Hypothalamus (tissue), 51 donors: Measurements from ENCODE around the gene GMEB1.
"Not testable (repeated sequence)": the region's sequence is repeated elsewhere in the genome, so short reads cannot be mapped to it uniquely, and the experiment has no call there.

ENCODE experiments used
- DNase-seq, 51 donors: peaks; one replicate each; lab custom pipeline; 2025; lab: John Stamatoyannopoulos, UW

GMEB1 gene, protein sequence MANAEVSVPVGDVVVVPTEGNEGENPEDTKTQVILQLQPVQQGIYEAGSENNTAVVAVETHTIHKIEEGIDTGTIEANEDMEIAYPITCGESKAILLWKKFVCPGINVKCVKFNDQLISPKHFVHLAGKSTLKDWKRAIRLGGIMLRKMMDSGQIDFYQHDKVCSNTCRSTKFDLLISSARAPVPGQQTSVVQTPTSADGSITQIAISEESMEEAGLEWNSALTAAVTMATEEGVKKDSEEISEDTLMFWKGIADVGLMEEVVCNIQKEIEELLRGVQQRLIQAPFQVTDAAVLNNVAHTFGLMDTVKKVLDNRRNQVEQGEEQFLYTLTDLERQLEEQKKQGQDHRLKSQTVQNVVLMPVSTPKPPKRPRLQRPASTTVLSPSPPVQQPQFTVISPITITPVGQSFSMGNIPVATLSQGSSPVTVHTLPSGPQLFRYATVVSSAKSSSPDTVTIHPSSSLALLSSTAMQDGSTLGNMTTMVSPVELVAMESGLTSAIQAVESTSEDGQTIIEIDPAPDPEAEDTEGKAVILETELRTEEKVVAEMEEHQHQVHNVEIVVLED

DNA sequence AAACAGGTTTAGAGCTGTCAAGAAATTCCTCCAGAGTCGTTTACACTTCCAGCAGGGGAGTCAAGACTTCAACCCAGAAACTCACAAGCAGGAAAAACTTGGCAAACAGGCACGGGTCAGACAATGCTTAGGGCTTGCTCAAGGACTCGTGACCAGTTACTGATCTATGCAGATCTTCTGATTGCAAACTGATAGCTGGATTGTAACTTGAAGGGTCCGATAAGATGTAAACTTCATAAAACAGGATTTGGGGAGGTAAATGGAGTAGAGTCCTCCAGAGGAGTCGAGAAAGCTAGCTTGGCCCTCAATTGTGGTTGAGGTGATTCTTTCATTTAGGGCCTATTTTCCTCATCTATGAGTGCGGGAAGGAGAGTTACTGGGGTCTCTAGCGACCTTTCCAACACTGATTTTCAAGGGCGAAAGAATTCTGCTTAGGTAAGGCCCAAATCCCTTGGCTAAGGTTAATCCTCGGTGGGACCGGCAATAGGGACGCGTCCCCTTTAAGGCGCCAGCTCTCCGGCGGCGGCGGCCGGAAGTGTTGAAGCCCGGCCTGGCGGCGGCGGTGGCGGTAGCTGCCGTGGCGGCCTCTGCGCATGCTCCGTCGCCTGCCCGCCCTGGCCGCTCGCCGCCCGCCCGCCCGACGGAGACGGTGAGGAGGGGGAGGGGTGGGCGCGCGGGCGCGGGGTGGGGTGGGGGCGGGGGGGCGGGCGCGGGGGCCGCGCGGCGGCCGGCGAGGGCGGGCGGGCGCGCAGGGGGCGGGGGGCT, at the start of gene GMEB1:
GMEB1 (plus strand) TSS at position 594 of the 765 bp plus-strand sequence. CDS start 14,829 bp downstream, outside the sequence.
- DNase-seq = peak in 50 of 51 donors; percentile 22 to 87 (median 72)

DNA sequence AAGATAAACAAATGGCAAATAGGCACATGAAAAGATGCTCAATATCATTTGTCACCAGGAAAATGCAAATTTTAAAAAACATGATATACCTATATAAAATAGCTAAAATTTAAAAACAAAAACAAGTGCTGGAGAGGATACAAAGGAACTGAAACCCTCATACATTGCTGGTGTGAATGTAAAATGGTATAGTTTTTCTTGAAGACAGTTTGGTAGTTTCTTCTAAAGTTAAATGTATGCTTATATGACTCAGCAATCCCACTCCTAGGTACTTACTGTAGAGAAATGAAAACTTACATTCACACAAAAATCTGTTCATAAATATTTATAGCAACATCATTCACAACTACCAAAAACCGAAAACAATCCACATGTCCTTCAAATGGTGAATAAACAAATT, 36.9 kb upstream of the GMEB1 start:
- DNase-seq = no peak

DNA sequence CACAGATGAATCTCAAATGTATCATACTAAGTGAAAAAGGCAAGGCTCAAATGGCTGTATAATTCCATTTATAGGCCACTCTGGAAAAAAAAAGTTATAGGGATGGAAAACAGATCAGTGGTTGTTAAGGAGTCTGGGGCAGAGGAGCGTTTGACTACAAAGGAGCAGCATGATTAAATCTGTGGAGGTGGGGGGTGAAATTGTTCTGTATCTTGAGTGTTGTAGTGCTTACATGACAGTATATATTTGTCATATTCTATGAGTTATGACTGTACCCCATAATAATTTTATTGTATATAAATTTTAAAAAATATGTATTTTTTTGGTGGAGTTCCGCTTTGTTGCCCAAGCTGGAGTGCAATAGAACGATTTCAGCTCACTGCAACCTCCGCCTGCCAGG, 36.0 kb upstream of the GMEB1 start:
- DNase-seq = no peak

DNA sequence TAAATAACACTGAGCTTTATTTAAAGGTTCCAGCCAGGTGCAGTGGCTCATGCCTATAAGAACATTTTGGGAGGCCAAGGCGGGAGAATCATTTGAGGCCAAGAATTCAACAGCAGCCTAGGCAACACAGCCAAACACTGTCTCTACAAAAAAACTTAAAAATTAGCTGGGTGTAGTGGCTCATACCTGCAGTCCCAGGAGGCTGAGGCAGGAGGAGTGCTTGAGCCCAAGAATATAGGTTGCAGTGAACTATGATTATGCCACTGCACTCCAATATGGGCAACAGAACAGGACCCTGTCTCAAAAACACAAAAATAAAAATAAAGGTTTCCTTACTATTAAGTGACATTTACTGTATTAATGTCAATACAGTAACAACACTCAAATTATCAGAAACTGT, 27.8 kb upstream of the GMEB1 start:
- DNase-seq = no peak

DNA sequence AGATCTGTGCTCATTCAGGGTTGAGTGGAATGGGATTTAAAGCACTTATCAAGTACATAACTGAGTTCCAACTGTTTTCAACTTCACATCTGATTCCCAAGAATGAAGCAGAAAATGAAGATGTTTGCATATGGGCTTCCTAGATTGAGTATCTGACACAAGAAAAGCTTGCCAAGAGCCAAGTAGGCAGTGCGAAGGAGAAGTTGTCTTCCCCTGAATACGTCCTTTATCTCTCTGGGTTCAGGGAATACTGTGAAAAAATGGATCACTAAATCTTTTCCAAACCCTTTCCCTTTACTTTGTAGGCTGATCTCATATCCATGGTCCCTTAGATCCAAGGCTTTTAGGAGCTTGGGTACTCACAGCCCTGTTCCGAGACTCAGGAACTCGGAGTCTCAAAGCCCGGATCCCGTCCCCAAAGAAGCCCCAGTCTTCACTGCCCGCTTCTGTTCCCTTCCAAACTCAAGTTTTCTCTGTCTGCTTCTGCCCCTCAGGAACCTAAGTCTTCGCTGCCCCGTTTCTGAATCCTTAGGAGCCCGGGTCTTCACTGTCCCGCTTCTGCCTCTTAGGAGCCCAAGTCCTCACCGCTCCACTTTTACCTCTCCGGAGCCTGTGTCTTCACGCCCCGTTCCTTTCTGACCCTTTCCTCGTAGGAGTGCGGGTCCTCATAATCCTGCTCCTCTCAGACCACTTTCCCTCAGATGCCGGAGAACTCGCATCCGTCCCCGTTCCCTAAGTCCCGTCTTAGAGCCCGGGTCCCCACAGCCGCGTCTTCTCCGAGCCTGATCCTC, 26.3 kb upstream of the GMEB1 start:
- DNase-seq = peak in 2 of 51 donors; percentile 8 to 36

DNA sequence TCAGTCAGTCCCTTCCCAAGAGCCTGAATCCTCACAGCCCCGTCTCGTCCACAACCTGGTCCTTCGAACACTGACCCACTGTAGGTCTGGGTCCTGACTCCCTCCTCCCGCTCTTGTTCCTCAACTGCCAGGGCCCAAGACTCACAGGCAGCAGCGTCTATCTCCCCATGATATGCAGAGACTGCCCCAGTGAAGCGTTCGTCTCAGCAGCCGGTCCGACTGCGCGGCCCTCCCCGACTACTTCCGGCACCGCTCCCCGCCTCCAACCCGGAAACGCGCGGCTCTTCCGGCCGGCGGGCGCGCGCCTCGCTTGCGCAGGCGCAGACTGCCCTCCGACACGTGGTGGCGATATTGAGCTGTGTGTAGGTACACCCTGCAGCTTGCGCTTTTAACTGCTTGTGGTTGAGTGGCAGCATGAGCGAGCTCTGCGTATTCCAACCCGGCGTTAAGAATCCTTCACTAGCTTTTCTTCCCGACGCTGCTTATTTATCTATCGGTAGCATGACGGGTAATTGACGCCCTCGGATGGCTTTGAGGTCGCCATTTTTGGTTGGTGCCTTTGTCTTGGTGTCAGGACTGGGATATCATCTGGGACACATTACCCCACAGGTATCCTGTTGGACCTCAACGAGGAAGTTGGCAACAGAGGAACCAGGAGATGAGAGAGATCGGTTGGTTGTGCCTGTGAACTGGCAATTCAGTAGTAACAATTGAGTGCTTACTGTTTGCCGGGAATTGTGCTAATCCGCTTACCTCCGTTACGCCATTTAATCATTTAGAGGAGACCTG, 25.5 kb upstream of the GMEB1 start, which contains the start of gene TAF12:
TAF12 (minus strand) TSS at position 221 of the 789 bp plus-strand sequence. CDS start 20,986 bp downstream, outside the sequence.
- peak; percentile 41 to 95 (median 86) for DNase-seq

DNA sequence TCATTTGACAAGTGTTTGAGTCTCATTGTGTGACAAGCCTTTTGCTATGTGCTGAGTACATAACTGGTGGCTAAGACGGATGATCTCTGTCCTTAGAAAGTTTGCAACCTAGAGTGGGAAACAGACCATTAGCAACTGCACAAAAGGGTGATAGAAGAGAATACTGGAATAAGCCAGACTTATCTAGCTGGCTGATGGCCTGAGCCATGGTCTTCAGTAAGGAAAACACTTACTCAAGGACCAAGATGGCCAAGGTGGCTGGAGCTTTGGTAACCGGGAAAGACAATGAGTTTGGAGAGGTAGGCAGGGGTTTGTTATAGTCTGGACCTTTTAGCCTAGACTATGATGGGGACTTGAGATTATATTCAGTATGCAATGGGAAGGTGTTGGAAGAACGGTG, 24.1 kb upstream of the GMEB1 start:
- DNase-seq = no peak

DNA sequence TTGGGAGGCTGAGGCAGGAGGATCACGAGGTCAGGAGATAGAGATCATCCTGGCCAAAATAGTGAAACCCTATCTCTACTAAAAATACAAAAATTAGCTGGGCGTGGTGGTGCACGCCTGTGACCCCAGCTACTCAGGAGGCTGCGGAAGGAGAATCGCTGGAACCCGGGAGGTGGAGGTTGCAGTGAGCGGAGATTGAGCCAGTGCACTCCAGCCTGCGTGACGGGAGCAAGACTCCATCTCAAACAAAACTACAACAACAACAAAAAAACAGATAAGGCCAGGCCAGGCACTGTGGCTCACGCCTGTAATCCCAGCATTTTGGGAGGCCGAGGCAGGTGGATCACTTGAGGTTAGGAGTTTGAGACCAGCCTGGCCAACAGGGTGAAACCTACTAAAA, 23.2 kb upstream of the GMEB1 start:
- DNase-seq = not testable (repeated sequence)

DNA sequence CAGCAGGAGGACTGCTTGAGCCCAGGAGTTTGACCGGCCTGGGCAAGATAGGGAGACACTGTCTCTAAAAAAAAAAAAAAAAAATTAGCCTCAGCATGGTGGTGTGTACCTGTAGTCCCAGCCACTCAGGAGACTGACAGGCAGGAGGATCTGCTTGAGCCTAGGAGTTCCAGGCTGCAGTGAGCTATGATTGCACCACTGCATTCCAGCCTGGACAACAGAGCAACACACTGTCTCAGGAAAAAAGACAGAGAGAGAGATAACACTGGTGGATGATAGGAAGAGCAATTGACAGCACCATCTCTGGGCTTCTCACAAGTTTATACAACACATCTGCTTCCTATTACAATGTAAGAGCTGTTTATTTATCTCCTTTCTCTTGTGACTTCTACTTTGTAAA, 22.5 kb upstream of the GMEB1 start:
- no peak for DNase-seq

DNA sequence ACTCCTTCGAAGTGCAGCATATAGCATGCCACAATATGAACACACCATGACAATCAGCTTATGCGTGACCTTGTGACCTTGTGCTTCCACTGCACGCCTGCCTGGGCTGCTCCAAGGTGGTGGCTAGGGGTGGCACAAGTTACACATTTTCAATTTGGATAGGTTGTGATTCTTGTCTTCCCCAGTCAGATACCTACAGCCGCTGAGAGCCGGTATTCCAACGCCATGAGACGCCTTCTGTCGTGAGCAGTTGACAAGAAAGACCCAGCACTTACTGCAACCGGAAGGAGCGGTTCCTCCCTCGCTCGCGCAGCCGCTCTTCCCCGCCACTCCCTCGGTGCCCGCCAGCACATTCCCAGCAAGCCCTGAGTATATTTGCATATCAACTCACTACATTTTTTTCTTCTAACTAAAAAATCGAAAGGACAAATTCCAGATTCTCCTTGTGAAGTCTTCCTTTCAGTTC, 20.5 kb upstream of the GMEB1 start:
- peak; percentile 42 to 99 (median 81) for DNase-seq

DNA sequence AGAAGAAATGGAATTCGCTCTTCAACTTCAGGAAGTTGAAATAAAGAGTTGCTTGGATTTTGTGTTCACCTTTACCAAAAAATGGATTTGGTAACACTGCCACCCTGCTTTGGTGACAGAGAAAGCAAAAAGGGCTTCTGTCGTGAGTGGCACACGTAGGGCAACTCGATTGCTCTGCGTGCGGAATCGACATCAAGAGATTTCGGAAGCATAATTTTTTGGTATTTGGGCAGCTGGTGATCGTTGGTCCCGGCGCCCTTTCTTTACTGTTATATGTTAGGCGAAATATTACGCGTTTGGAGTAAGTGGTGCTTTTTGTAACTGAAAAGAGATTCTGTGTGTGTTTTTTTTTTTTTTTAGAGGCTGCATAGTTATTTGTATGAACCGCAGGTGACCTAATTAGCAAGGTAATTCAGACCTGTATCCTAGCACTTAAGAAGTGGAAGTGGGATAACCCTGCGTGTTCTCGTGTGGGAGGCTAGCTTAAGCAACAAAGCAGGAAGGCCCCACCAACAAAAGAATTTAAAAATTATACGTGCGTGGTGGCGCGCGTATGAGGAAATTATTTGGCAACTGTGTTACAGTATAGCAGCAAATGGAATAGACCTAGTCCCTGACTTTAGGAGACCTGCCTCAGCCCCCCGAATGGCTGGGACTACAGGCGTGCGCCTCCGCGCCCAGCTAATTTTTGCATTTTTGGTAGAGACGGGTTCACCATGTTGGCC, 19.9 kb upstream of the GMEB1 start, which contains the start of gene RNU11:
RNU11 (plus strand) TSS at position 127 of the 725 bp plus-strand sequence.
- peak in 49 of 51 donors; percentile 11 to 99 (median 69) for DNase-seq

DNA sequence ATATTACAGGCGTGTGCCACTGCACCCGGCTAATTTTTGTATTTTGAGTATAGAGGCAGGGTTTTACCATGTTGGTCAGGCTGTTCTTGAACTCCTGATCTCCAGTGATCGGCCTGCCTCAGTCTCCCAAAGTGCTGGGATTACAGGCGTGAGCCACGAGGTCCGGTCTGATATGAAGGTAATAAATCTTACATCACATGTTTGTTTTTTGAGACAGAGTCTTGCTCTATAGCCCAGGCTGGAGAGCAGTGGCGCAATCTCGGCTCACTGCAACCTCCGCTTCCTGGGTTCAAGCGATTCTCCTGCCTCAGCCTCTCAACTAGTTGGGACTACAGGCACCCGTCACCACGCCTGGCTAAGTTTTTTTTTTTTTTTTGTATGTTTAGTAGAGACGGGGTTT, 15.5 kb upstream of the GMEB1 start:
- DNase-seq = not testable (repeated sequence)

DNA sequence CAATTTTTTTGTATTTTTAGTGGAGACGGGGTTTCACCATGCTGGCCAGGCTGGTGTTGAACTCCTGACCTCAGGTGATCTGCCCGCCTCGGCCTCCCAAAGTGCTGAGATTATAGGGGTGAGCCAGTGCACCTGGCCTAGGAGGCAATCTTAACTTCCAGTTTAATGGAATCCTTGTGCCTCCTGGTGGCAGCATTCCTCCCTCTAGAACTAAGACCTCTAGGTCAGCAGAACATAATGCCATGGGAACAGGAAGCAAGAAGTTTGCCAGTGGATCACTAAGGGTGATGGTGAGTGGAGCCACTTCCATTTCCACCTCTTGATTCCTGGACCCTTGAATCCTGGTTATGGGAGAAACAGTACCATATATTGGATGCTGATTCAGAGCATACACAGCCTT, 14.7 kb upstream of the GMEB1 start:
- DNase-seq = not testable (repeated sequence)

DNA sequence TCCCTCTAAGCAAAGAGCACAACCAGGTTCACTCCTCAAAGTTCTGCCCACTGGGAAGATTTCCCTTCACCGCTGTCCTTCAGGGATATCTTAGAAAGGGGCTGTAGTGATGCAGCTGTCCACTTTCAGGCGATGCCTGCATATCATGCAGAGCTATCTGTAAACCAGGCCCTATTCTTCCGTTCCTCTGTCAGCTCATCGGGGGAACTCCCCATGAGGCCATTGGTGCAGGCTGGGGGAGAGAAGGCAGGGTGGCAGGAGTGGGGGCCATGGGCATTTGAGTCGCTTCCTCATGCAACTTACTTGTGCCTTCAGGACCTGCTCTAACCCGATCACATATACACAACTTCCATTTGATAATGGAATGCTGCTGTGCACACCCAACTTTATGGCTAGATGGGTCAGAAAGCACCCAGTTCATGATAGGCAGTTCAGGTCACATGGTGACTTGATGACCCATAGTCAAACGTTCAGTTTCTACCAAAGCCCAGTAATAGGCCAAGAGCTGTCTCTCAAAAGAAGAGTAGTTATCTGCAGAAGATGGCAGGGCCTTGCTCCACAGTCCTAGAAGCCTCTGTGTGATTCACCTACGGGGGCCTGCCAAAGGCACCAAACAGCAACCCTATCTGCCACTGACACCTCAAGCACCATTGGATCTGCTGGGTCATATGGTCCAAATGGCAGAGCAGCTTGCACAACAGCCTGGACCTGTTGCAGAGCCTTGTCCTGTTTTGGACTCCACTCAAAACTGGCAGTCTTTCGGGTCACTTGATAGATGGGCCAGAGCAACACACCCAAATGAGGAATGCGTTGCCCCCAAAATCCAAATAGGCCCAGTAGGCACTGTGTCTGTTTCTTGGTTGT, 12.9 kb upstream of the GMEB1 start:
- DNase-seq = not testable (repeated sequence)

DNA sequence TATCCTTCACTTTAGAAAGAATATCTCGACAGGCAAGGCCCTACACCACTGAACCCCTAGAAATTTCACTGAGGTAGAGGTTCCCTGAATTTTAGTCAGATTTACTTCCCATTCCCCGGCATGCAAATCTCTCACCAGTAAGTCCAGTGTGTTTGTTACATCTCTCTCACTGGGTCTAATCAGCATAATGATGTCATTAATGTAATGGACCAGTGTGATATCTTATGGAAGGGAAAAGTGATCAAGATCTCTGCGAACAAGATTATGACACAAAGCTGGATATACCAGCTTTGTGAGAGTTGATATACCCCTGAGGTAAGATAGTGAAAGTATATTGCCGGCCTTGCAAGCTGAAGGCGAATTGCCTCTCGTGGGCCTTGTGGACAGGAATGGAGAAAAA, 12.2 kb upstream of the GMEB1 start:
- no peak for DNase-seq

DNA sequence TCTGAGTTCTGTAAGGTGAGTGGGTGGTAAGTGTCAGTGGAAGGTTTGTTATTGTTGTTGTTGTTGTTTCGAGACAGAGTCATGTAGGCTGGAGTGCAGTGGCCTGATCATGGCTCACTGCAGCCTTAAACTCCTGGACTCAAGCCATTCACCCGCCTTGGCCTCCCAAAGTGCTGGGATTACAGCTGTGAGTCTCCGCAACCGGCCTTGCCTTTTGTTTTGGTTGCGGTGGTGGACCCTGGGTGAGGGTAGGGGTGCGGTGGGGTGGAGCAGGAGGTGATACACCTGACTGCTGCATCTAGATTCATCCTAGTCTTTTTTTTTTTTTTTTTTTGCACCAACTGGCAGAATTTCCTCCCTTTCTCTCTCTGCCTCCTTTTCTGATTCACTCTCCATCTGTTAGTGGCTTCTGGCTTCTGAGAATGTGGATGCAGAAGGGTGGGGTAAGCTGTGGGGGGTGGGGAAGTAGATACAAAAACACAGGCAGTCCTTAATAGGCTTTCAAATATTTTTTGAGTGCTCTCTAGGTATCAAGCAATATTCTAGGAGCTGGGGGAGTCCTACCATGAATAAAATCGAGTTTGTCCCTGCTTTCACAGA, 4.6 kb upstream of the GMEB1 start:
- DNase-seq = no peak

DNA sequence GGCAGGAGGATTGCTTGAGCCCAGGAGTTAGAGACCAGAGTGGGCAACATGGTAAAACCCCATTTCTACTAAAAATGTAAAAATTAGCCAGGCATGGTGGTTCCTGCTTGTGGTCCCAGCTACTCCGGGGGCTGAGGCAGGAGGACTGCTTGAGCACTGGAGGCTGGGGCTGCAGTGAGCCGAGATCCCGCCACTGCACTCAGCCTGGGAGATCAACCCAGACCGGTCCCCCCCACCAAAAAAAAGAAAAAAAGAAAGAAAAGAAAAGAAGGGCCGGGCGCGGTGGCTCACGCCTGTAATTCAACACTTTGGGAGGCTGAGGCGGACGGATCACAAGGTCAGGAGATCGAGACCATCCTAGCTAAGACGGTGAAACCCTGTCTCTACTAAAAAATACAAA, 1.8 kb upstream of the GMEB1 start:
- no peak for DNase-seq
